ENCODE data around the gene NSDHL. TPM values are rescaled to one million over a fixed set of nuclear protein-coding genes. Genes with fewer than 3 reads are reported as not detected.
A peak's percentile ranks its signal among the peaks of the same experiment; 100 is the strongest.

The NSDHL gene
- polyA plus RNA-seq, 3 donors, result 8.2 to 21.3 (median 19.9) TPM

DNA sequence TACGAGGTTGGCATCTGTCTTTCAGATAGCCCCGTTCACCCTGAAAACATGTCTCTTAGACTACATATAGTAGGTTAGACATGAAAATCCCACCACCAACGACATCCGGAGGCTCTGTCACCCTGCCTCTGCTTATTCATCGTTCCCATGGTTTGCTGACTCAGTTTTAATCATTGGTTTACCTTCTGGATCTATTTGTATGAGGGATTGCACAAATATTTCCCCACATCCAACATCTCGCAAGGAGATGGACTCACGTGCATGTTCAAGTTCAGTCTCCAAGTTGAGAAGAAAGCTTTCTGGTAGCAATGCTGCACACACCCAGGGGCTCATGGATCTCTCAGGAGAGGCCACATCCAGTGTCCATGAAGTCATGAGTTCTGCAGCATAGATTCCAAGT, 11.1 kb upstream of the NSDHL start:
- Histone ChIP-seq H3K79me2 (ENCODE audit: insufficient read depth, low read length) (no peaks in the 10 kb centered on the region), H3K9me3 (replicated peaks in 1 of 2; ENCODE audit: control insufficient read depth in 1 of 2, insufficient read depth in 1 of 2, low read length in 2 of 2) (no peaks in the 10 kb centered on the region), H3K9ac (ENCODE audit: insufficient read depth, low read length, poor library complexity, severe bottlenecking) (no peak overlapping the region), H4K20me1 (ENCODE audit: insufficient read depth, low read length) (no peaks in the 10 kb centered on the region), H3K4me3 (replicated peaks in 1 of 3; ENCODE audit: low read depth in 2 of 3, low read length in 3 of 3) (no peak overlapping the region), H3K27me3 (ENCODE audit: control insufficient read depth in 2 of 2, insufficient read depth in 2 of 2, low read length in 2 of 2) (peaks cover 0 to 7% of the 10 kb centered on the region in 2 donors), H3K4me2 (replicated peaks; ENCODE audit: extremely low read depth, low read length, poor library complexity, severe bottlenecking) (no peak overlapping the region), H2AFZ (ENCODE audit: insufficient read depth, low read depth, low read length, poor library complexity, severe bottlenecking) (no peak overlapping the region), H3K4me1 (ENCODE audit: control insufficient read depth in 1 of 2, insufficient read depth in 2 of 2, low read length in 2 of 2) (no peaks in the 10 kb centered on the region), H3K27ac (ENCODE audit: low read depth in 1 of 2, low read length in 2 of 2) (no peak overlapping the region), H3K36me3 (replicated peaks in 1 of 2; ENCODE audit: control insufficient read depth in 1 of 2, insufficient read depth in 2 of 2, low read length in 2 of 2) (no peaks in the 10 kb centered on the region)
- Mint-ChIP-seq H3K27ac (no peak overlapping the region), H3K27me3 (ENCODE audit: low read depth in 3 of 3) (peaks cover 2 to 16% (median 2%) of the 10 kb centered on the region in 3 donors), H3K36me3 (no peaks in the 10 kb centered on the region), H3K9me3 (no peaks in the 10 kb centered on the region), H3K4me1 (no peaks in the 10 kb centered on the region), H3K4me3 (no peak overlapping the region)
- intact Hi-C loops (cut with micrococcal nuclease), result no loop called here
- no peak for DNase-seq
- TF ChIP-seq, protein P1, sequence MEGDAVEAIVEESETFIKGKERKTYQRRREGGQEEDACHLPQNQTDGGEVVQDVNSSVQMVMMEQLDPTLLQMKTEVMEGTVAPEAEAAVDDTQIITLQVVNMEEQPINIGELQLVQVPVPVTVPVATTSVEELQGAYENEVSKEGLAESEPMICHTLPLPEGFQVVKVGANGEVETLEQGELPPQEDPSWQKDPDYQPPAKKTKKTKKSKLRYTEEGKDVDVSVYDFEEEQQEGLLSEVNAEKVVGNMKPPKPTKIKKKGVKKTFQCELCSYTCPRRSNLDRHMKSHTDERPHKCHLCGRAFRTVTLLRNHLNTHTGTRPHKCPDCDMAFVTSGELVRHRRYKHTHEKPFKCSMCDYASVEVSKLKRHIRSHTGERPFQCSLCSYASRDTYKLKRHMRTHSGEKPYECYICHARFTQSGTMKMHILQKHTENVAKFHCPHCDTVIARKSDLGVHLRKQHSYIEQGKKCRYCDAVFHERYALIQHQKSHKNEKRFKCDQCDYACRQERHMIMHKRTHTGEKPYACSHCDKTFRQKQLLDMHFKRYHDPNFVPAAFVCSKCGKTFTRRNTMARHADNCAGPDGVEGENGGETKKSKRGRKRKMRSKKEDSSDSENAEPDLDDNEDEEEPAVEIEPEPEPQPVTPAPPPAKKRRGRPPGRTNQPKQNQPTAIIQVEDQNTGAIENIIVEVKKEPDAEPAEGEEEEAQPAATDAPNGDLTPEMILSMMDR (IDR thresholded peaks at IDR 0.05), result no peak
- WGBS (ENCODE audit: insufficient coverage), result no CpG with 5 or more reads among the region's 7 CpGs

GRCh38 chrX:152821145-152821765, 9.6 kb upstream of the NSDHL start:
- DNase-seq, result no peak
- H3K9me3 Mint-ChIP-seq, result no peaks in the 10 kb centered on the region
- Histone ChIP-seq H3K79me2 (ENCODE audit: insufficient read depth, low read length) (no peaks in the 10 kb centered on the region), H3K36me3 (replicated peaks in 1 of 2; ENCODE audit: control insufficient read depth in 1 of 2, insufficient read depth in 2 of 2, low read length in 2 of 2) (no peaks in the 10 kb centered on the region), H4K20me1 (ENCODE audit: insufficient read depth, low read length) (no peaks in the 10 kb centered on the region), H3K4me2 (replicated peaks; ENCODE audit: extremely low read depth, low read length, poor library complexity, severe bottlenecking) (no peak overlapping the region), H3K9ac (ENCODE audit: insufficient read depth, low read length, poor library complexity, severe bottlenecking) (no peak overlapping the region), H3K4me1 (ENCODE audit: control insufficient read depth in 1 of 2, insufficient read depth in 2 of 2, low read length in 2 of 2) (no peaks in the 10 kb centered on the region), H3K27ac (ENCODE audit: low read depth in 1 of 2, low read length in 2 of 2) (no peak overlapping the region), H3K27me3 (ENCODE audit: control insufficient read depth in 2 of 2, insufficient read depth in 2 of 2, low read length in 2 of 2) (peaks cover 0 to 7% of the 10 kb centered on the region in 2 donors), H3K9me3 (replicated peaks in 1 of 2; ENCODE audit: control insufficient read depth in 1 of 2, insufficient read depth in 1 of 2, low read length in 2 of 2) (no peaks in the 10 kb centered on the region), H2AFZ (ENCODE audit: insufficient read depth, low read depth, low read length, poor library complexity, severe bottlenecking) (no peak overlapping the region), H3K4me3 (replicated peaks in 1 of 3; ENCODE audit: low read depth in 2 of 3, low read length in 3 of 3) (no peak overlapping the region)
- TF ChIP-seq, protein P1 (IDR thresholded peaks at IDR 0.05), result peak; percentile 50
- no peak overlapping the region for H3K4me3 Mint-ChIP-seq
- H3K27ac Mint-ChIP-seq, result no peak overlapping the region
- intact Hi-C loops (cut with micrococcal nuclease), result no loop called here
- H3K4me1 Mint-ChIP-seq, result no peaks in the 10 kb centered on the region
- H3K27me3 Mint-ChIP-seq (ENCODE audit: low read depth in 3 of 3), result peaks cover 2 to 18% (median 2%) of the 10 kb centered on the region in 3 donors
- no CpG with 5 or more reads among the region's 3 CpGs for whole genome bisulfite sequencing (ENCODE audit: insufficient coverage)
- no peaks in the 10 kb centered on the region for H3K36me3 Mint-ChIP-seq
